ENCODE measurements around the gene CGNL1.
A peak's percentile ranks its signal among the peaks of the same experiment; 100 is the strongest.

CGNL1 gene

GRCh38 chr15:57582090-57582489 lies 205.8 kb downstream of the CGNL1 start:
- Mint-ChIP-seq H3K9me3 (peaks cover 19% of the 10 kb centered on the region), H3K27me3 (peaks cover 44% of the 10 kb centered on the region), H3K27ac (no peak overlapping the region), H3K4me3 (no peak overlapping the region), H3K4me1 (peaks cover 10% of the 10 kb centered on the region), H3K36me3 (peaks cover 8% of the 10 kb centered on the region)
- CTCF ChIA-PET, result no interaction called here
- no peak for DNase-seq

GRCh38 chr15:57583282-57583681 lies 207.0 kb downstream of the CGNL1 start:
- peaks cover 11% of the 10 kb centered on the region for H3K36me3 Mint-ChIP-seq
- H3K27ac Mint-ChIP-seq, result no peak overlapping the region
- peaks cover 22% of the 10 kb centered on the region for H3K4me1 Mint-ChIP-seq
- no peak for DNase-seq
- no peak overlapping the region for H3K4me3 Mint-ChIP-seq
- CTCF ChIA-PET, result interaction anchor here (1.3 kb wide), 1 partner anchor 10 kb away, joined by 4 read pairs; no protein-coding TSS in a partner anchor
- H3K27me3 Mint-ChIP-seq, result peaks cover 39% of the 10 kb centered on the region
- peaks cover 19% of the 10 kb centered on the region for H3K9me3 Mint-ChIP-seq

- H3K4me3 Mint-ChIP-seq, result no peak overlapping the region
- H3K36me3 Mint-ChIP-seq, result peaks cover 11% of the 10 kb centered on the region
- H3K27me3 Mint-ChIP-seq, result peaks cover 35% of the 10 kb centered on the region
These were observed 207.4 kb downstream of the CGNL1 start for GRCh38 chr15:57583720-57584119.

GRCh38 chr15:57586661-57587424 lies 210.5 kb downstream of the CGNL1 start:
- Mint-ChIP-seq H3K4me1 (peaks cover 33% of the 10 kb centered on the region), H3K27me3 (peaks cover 31% of the 10 kb centered on the region), H3K27ac (peak overlapping the region; percentile 93), H3K4me3 (no peak overlapping the region), H3K9me3 (peaks cover 19% of the 10 kb centered on the region), H3K36me3 (peaks cover 11% of the 10 kb centered on the region)
- no peak for DNase-seq
- CTCF ChIA-PET, result interaction anchor here (1.6 to 1.7 kb wide), 2 partner anchors 27 to 118 kb away, joined by 3 to 5 read pairs; no protein-coding TSS in a partner anchor

More at GRCh38 chr15:57583720-57584119, 207.4 kb downstream of the CGNL1 start:
- no peak for DNase-seq
- CTCF ChIA-PET, result interaction anchor here (1.3 kb wide), 1 partner anchor 10 kb away, joined by 4 read pairs; no protein-coding TSS in a partner anchor
- H3K4me1 Mint-ChIP-seq, result peaks cover 26% of the 10 kb centered on the region
- no peak overlapping the region for H3K27ac Mint-ChIP-seq
- H3K9me3 Mint-ChIP-seq, result peaks cover 19% of the 10 kb centered on the region

- Mint-ChIP-seq H3K27me3 (peaks cover 39% of the 10 kb centered on the region), H3K27ac (no peak overlapping the region), H3K4me1 (peaks cover 33% of the 10 kb centered on the region), H3K4me3 (no peak overlapping the region), H3K36me3 (peaks cover 3% of the 10 kb centered on the region), H3K9me3 (no peaks in the 10 kb centered on the region)
- no peak for DNase-seq
- CTCF ChIA-PET, result no interaction called here
These were observed 213.0 kb downstream of the CGNL1 start for GRCh38 chr15:57589281-57589680.

- CTCF ChIA-PET, result interaction anchor here (1.5 kb wide), 1 partner anchor 29 kb away, joined by 5 read pairs; no protein-coding TSS in a partner anchor
- H3K27me3 Mint-ChIP-seq, result peaks cover 39% of the 10 kb centered on the region
- H3K27ac Mint-ChIP-seq, result no peak overlapping the region
- no peak for DNase-seq
- no peaks in the 10 kb centered on the region for H3K9me3 Mint-ChIP-seq
- peaks cover 33% of the 10 kb centered on the region for H3K4me1 Mint-ChIP-seq
- H3K4me3 Mint-ChIP-seq, result no peak overlapping the region
- H3K36me3 Mint-ChIP-seq, result peaks cover 3% of the 10 kb centered on the region
These were observed 213.4 kb downstream of the CGNL1 start for GRCh38 chr15:57589754-57590153.

GRCh38 chr15:57591237-57591821 lies 215.0 kb downstream of the CGNL1 start:
- no peak overlapping the region for H3K27ac Mint-ChIP-seq
- peaks cover 31% of the 10 kb centered on the region for H3K4me1 Mint-ChIP-seq
- peaks cover 3% of the 10 kb centered on the region for H3K36me3 Mint-ChIP-seq
- peaks cover 39% of the 10 kb centered on the region for H3K27me3 Mint-ChIP-seq
- CTCF ChIA-PET, result interaction anchor here (1.5 kb wide), 1 partner anchor 31 kb away, joined by 5 read pairs; no protein-coding TSS in a partner anchor
- no peaks in the 10 kb centered on the region for H3K9me3 Mint-ChIP-seq
- DNase-seq, result no peak
- H3K4me3 Mint-ChIP-seq, result peak overlapping the region; percentile 65

GRCh38 chr15:57591822-57592367 lies 215.6 kb downstream of the CGNL1 start, which contains the start of gene MYZAP:
TSS of gene MYZAP (plus strand) at chr15:57591904. CDS start at chr15:57592035, 131 bp downstream.
- Mint-ChIP-seq H3K27me3 (peaks cover 39% of the 10 kb centered on the region), H3K9me3 (no peaks in the 10 kb centered on the region), H3K36me3 (peaks cover 3% of the 10 kb centered on the region), H3K4me1 (peaks cover 26% of the 10 kb centered on the region), H3K4me3 (peak within 1 kb of the TSS; percentile 65), H3K27ac (no peak within 1 kb of the TSS)
- peak; percentile 74 for DNase-seq
- CTCF ChIA-PET, result no interaction called here

- Mint-ChIP-seq H3K9me3 (no peaks in the 10 kb centered on the region), H3K27me3 (peaks cover 39% of the 10 kb centered on the region), H3K36me3 (peaks cover 3% of the 10 kb centered on the region), H3K4me3 (peak overlapping the region; percentile 32), H3K27ac (no peak overlapping the region), H3K4me1 (peaks cover 20% of the 10 kb centered on the region)
- DNase-seq, result no peak
- CTCF ChIA-PET, result interaction anchor here (1.9 kb wide), 1 partner anchor 33 kb away, joined by 4 read pairs; no protein-coding TSS in a partner anchor
These were observed 216.1 kb downstream of the CGNL1 start for GRCh38 chr15:57592426-57592825.

GRCh38 chr15:57592836-57593420 lies 216.6 kb downstream of the CGNL1 start:
- CTCF ChIA-PET, result interaction anchor here (1.5 to 1.9 kb wide), 2 partner anchors 9 to 33 kb away, joined by 4 read pairs; no protein-coding TSS in a partner anchor
- Mint-ChIP-seq H3K27ac (no peak overlapping the region), H3K27me3 (peaks cover 39% of the 10 kb centered on the region), H3K36me3 (no peaks in the 10 kb centered on the region), H3K4me1 (peaks cover 15% of the 10 kb centered on the region), H3K4me3 (peak overlapping the region; percentile 32), H3K9me3 (no peaks in the 10 kb centered on the region)
- DNase-seq, result no peak

GRCh38 chr15:57594479-57594878 lies 218.2 kb downstream of the CGNL1 start:
- Mint-ChIP-seq H3K4me1 (peaks cover 6% of the 10 kb centered on the region), H3K9me3 (no peaks in the 10 kb centered on the region), H3K4me3 (no peak overlapping the region), H3K27me3 (peaks cover 39% of the 10 kb centered on the region), H3K36me3 (no peaks in the 10 kb centered on the region), H3K27ac (no peak overlapping the region)
- CTCF ChIA-PET, result no interaction called here
- no peak for DNase-seq

- Mint-ChIP-seq H3K9me3 (no peaks in the 10 kb centered on the region), H3K36me3 (no peaks in the 10 kb centered on the region), H3K4me3 (no peak overlapping the region), H3K4me1 (peaks cover 6% of the 10 kb centered on the region), H3K27me3 (peaks cover 36% of the 10 kb centered on the region), H3K27ac (no peak overlapping the region)
- no peak for DNase-seq
- CTCF ChIA-PET, result no interaction called here
These were observed 218.9 kb downstream of the CGNL1 start for GRCh38 chr15:57595011-57595866.

GRCh38 chr15:57596301-57596855 lies 220.1 kb downstream of the CGNL1 start:
- Mint-ChIP-seq H3K4me3 (no peak overlapping the region), H3K4me1 (peaks cover under 1% of the 10 kb centered on the region), H3K9me3 (no peaks in the 10 kb centered on the region), H3K27me3 (peaks cover 27% of the 10 kb centered on the region), H3K27ac (no peak overlapping the region), H3K36me3 (no peaks in the 10 kb centered on the region)
- CTCF ChIA-PET, result no interaction called here
- no peak for DNase-seq

Data from activated naive CD4-positive, alpha-beta T cell treated with anti-CD3 and anti-CD28 coated beads, Interleukin-2, amount 10 ng/mL, durations not matched to agents 7 days and 5 days (primary cell).